Ishikawa (cell line): ENCODE measurements around the gene PNLIPRP2.

Experiments used
- CREB1 ChIP-seq: IDR thresholded peaks from 2 replicates; pipeline ENCODE4 v1.6.1; 2012; ENCODE audit warnings: low read depth
- RAD21 ChIP-seq: IDR thresholded peaks from 2 replicates; pipeline ENCODE4 v1.6.1; 2012; ENCODE audit warnings: low read depth
- TAF1 ChIP-seq: IDR thresholded peaks from 2 replicates; pipeline ENCODE4 v1.6.1; 2012; ENCODE audit warnings: low read depth, mild to moderate bottlenecking
- TF ChIP-seq, protein P1 (sequence below): IDR thresholded peaks from 2 replicates; pipeline ENCODE4 v1.6.1; 2012; ENCODE audit warnings: low read depth, mild to moderate bottlenecking
- TF ChIP-seq, protein P2 (sequence below): IDR thresholded peaks from 2 replicates; pipeline ENCODE4 v1.6.1; 2012
- TF ChIP-seq, protein P3 (sequence below): IDR thresholded peaks from 2 replicates; pipeline ENCODE4 v1.6.1; 2012

DNA sequence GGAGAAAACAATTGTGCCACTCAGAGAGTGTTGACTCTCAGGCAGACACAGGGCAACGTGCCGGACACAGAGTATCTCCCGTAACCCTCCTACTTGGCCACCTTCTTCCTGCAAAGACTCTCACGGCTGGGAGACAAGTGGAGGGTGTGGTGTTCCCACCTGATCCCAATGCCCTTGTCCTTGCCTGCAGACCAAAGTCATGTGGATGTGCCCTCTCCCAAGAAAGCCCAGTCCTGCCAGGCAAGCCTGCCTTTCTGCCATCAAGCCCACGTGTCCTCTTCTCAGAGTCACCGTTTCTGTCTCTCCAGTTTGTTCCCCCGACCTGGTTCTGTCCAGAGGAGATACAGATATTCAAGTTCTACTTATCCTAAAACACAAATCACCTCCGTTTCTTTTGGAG is 723 bp downstream of the PNLIPRP2 start:
- TF ChIP-seq TAF1 (no peak), CREB1 (no peak), RAD21 (no peak)
- TF ChIP-seq, protein P1, sequence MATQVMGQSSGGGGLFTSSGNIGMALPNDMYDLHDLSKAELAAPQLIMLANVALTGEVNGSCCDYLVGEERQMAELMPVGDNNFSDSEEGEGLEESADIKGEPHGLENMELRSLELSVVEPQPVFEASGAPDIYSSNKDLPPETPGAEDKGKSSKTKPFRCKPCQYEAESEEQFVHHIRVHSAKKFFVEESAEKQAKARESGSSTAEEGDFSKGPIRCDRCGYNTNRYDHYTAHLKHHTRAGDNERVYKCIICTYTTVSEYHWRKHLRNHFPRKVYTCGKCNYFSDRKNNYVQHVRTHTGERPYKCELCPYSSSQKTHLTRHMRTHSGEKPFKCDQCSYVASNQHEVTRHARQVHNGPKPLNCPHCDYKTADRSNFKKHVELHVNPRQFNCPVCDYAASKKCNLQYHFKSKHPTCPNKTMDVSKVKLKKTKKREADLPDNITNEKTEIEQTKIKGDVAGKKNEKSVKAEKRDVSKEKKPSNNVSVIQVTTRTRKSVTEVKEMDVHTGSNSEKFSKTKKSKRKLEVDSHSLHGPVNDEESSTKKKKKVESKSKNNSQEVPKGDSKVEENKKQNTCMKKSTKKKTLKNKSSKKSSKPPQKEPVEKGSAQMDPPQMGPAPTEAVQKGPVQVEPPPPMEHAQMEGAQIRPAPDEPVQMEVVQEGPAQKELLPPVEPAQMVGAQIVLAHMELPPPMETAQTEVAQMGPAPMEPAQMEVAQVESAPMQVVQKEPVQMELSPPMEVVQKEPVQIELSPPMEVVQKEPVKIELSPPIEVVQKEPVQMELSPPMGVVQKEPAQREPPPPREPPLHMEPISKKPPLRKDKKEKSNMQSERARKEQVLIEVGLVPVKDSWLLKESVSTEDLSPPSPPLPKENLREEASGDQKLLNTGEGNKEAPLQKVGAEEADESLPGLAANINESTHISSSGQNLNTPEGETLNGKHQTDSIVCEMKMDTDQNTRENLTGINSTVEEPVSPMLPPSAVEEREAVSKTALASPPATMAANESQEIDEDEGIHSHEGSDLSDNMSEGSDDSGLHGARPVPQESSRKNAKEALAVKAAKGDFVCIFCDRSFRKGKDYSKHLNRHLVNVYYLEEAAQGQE = no peak
- TF ChIP-seq, protein P2, sequence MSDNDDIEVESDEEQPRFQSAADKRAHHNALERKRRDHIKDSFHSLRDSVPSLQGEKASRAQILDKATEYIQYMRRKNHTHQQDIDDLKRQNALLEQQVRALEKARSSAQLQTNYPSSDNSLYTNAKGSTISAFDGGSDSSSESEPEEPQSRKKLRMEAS = no peak
- TF ChIP-seq, protein P3, sequence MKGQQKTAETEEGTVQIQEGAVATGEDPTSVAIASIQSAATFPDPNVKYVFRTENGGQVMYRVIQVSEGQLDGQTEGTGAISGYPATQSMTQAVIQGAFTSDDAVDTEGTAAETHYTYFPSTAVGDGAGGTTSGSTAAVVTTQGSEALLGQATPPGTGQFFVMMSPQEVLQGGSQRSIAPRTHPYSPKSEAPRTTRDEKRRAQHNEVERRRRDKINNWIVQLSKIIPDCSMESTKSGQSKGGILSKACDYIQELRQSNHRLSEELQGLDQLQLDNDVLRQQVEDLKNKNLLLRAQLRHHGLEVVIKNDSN = no peak
